H1 (cell line): Measurements from ENCODE around the gene VWA2. TPM values are rescaled to one million over a fixed set of nuclear protein-coding genes. Genes with fewer than 3 reads are reported as not detected.

Source experiments
- CTCF ChIA-PET: fragments of 300-600 bp; sonication (Branson Sonifier 250); formaldehyde crosslinking; loops from one replicate; lab custom pipeline; 2021; ENCODE audit not compliant: partially characterized antibody; lab: Charles Lee
- POLR2A ChIA-PET: fragments of 300-600 bp; sonication (Branson Sonifier 250); formaldehyde crosslinking; loops from one replicate; lab custom pipeline; 2021; ENCODE audit warnings: inconsistent platforms; ENCODE audit not compliant: partially characterized antibody; lab: Charles Lee
- DNase-seq, 2 experiments: peaks; one replicate each; pipeline versions ENCODE4 v3.0.0 to v3.0.0-alpha.2; 2010 to 2022; ENCODE audit warnings: low spot score in 2 of 2, low read depth in 1 of 2, mixed read lengths in 1 of 2
- FAIRE-seq: peaks from 2 replicates; lab custom pipeline; 2011; peaks lifted over from hg19 to GRCh38; lab: Jason Lieb, UNC
- H2AFZ ChIP-seq: 2 replicates; pipeline ENCODE4 v1.8.1; 2012; ENCODE audit warnings: low read length, inconsistent platforms
- H2AK5ac ChIP-seq: 2 replicates; pipeline ENCODE4 v1.6.1; 2013; ENCODE audit warnings: low read depth, low read length
- H2BK120ac ChIP-seq: replicated peaks from 2 replicates; pipeline ENCODE3; 2013; ENCODE audit warnings: low read depth, low read length, inconsistent platforms
- H2BK12ac ChIP-seq: 2 replicates; pipeline ENCODE4 v1.6.1; 2013; ENCODE audit warnings: low read depth, low read length
- H2BK15ac ChIP-seq: 2 replicates; pipeline ENCODE4 v1.6.1; 2013; ENCODE audit warnings: low read length
- H2BK20ac ChIP-seq: 2 replicates; pipeline ENCODE4 v1.6.1; 2013; ENCODE audit warnings: low read length
- H2BK5ac ChIP-seq: 2 replicates; pipeline ENCODE4 v1.6.1; 2013; ENCODE audit warnings: low read depth, low read length
- H3K14ac ChIP-seq: 2 replicates; pipeline ENCODE4 v1.6.1; 2013; ENCODE audit warnings: inconsistent platforms; ENCODE audit not compliant: insufficient read length
- H3K18ac ChIP-seq: 2 replicates; pipeline ENCODE4 v1.6.1; 2013; ENCODE audit warnings: low read length; ENCODE audit errors: extremely low read depth
- H3K23ac ChIP-seq: 2 replicates; pipeline ENCODE4 v1.6.1; 2013; ENCODE audit warnings: inconsistent platforms; ENCODE audit not compliant: insufficient read length
- H3K23me2 ChIP-seq: 2 replicates; pipeline ENCODE4 v1.6.1; 2013; ENCODE audit warnings: low read depth, low read length
- H3K27ac ChIP-seq: 2 replicates; pipeline ENCODE4 v1.6.1; 2011; ENCODE audit warnings: low read depth, low read length, inconsistent platforms
- H3K27me3 ChIP-seq, 4 experiments: replicated peaks in 1 of 4; 1 replicate in 1 of 4; 2 replicates in 3 of 4; pipeline versions ENCODE4 v1.6.1 to v1.8.1; 2011 to 2013; ENCODE audit warnings: low read length in 3 of 4, mild to moderate bottlenecking in 3 of 4, inconsistent platforms in 2 of 4, mixed read lengths in 2 of 4, moderate library complexity in 1 of 4; ENCODE audit not compliant: control insufficient read depth in 3 of 4, insufficient read depth in 3 of 4; ENCODE audit errors: extremely low read depth in 1 of 4
- H3K36me3 ChIP-seq, 4 experiments: 2 replicates each; pipeline versions ENCODE4 v1.6.1 to v1.8.1; 2011 to 2013; ENCODE audit warnings: mild to moderate bottlenecking in 4 of 4, low read length in 3 of 4, moderate library complexity in 2 of 4, control low read depth in 1 of 4, inconsistent platforms in 1 of 4; ENCODE audit not compliant: insufficient read depth in 4 of 4, control insufficient read depth in 2 of 4
- H3K4ac ChIP-seq: replicated peaks from 2 replicates; pipeline ENCODE3; 2013; ENCODE audit warnings: low read length, low read depth, mixed read lengths, inconsistent platforms; ENCODE audit not compliant: insufficient read length
- H3K4me1 ChIP-seq, 4 experiments: replicated peaks in 1 of 4; 1 replicate in 1 of 4; 2 replicates in 3 of 4; pipeline versions ENCODE4 v1.6.1 to v1.8.1; 2011 to 2013; ENCODE audit warnings: low read length in 3 of 4, inconsistent platforms in 2 of 4, mixed read lengths in 1 of 4; ENCODE audit not compliant: insufficient read depth in 4 of 4, control insufficient read depth in 3 of 4
- H3K4me2 ChIP-seq, 2 experiments: 2 replicates each; pipeline versions ENCODE4 v1.6.1 to v1.8.1; 2011 to 2013; ENCODE audit warnings: low read depth in 2 of 2, low read length in 2 of 2, control low read depth in 1 of 2, inconsistent platforms in 1 of 2, mild to moderate bottlenecking in 1 of 2; ENCODE audit not compliant: insufficient read depth in 1 of 2
- H3K4me3 ChIP-seq, 4 experiments: fragments of 200-600, 300-600 bp in 1 of 4; sonication (generic), shearing (Covaris generic), sonication (Bioruptor Twin) in 1 of 4; 2 replicates each; pipeline versions ENCODE4 v1.5.1 to v1.8.1; 2011 to 2016; ENCODE audit warnings: low read length in 4 of 4, low read depth in 3 of 4, control low read depth in 2 of 4, inconsistent platforms in 2 of 4, mild to moderate bottlenecking in 2 of 4, mixed read lengths in 1 of 4, moderate library complexity in 1 of 4; ENCODE audit not compliant: insufficient read depth in 2 of 4; ENCODE audit errors: extremely low read depth in 1 of 4
- H3K56ac ChIP-seq: replicated peaks from 2 replicates; pipeline ENCODE3; 2013; ENCODE audit warnings: low read depth, mild to moderate bottlenecking, mixed read lengths, low read length, inconsistent platforms; ENCODE audit not compliant: insufficient read length
- H3K79me1 ChIP-seq: 2 replicates; pipeline ENCODE4 v1.6.1; 2013; ENCODE audit warnings: low read depth, low read length, control low read depth
- H3K79me2 ChIP-seq, 2 experiments: 2 replicates each; pipeline versions ENCODE4 v1.6.1 to v1.8.1; 2012 to 2013; ENCODE audit warnings: low read length in 2 of 2, mild to moderate bottlenecking in 2 of 2, inconsistent platforms in 1 of 2; ENCODE audit not compliant: insufficient read depth in 2 of 2, control insufficient read depth in 1 of 2
- H3K9ac ChIP-seq, 4 experiments: replicated peaks in 1 of 4; 1 replicate in 1 of 4; 2 replicates in 3 of 4; pipeline versions ENCODE4 v1.6.1 to v1.8.1; 2011 to 2013; ENCODE audit warnings: low read depth in 3 of 4, low read length in 3 of 4, control low read depth in 2 of 4, mild to moderate bottlenecking in 2 of 4, moderate library complexity in 2 of 4, inconsistent platforms in 1 of 4; ENCODE audit errors: extremely low read depth in 1 of 4
- H3K9me3 ChIP-seq, 2 experiments: 2 replicates each; pipeline versions ENCODE4 v1.6.1 to v1.8.1; 2012 to 2013; ENCODE audit warnings: mild to moderate bottlenecking in 2 of 2, moderate library complexity in 2 of 2, control low read depth in 1 of 2, inconsistent platforms in 1 of 2, low read depth in 1 of 2, low read length in 1 of 2, mixed read lengths in 1 of 2; ENCODE audit not compliant: insufficient read depth in 2 of 2
- H4K20me1 ChIP-seq, 2 experiments: replicated peaks in 1 of 2; 2 replicates each; pipeline versions ENCODE3 to v1.8.1; 2011 to 2013; ENCODE audit warnings: inconsistent platforms in 2 of 2, low read length in 2 of 2, mild to moderate bottlenecking in 1 of 2; ENCODE audit not compliant: insufficient read depth in 2 of 2, control insufficient read depth in 1 of 2
- H4K5ac ChIP-seq: 2 replicates; pipeline ENCODE4 v1.6.1; 2013; ENCODE audit warnings: low read length, low read depth, mixed read lengths, inconsistent platforms; ENCODE audit not compliant: insufficient read length
- H4K8ac ChIP-seq: 2 replicates; pipeline ENCODE4 v1.8.0; 2013; ENCODE audit warnings: mild to moderate bottlenecking, moderate library complexity, low read length, inconsistent platforms; ENCODE audit not compliant: insufficient read depth; ENCODE audit errors: extremely low read depth
- H4K91ac ChIP-seq: replicated peaks from 2 replicates; pipeline ENCODE3; 2013; ENCODE audit warnings: low read length, mixed read lengths, inconsistent platforms; ENCODE audit not compliant: insufficient read length
- BRCA1 ChIP-seq: IDR thresholded peaks from 2 replicates; pipeline ENCODE4 v1.6.1; 2012; ENCODE audit warnings: low read depth, low read length, improper control_type of control experiment
- CBX8 ChIP-seq: fragments of 300-800, 300-1000 bp; sonication (generic); IDR thresholded peaks from 2 replicates; pipeline ENCODE4 v1.7.1; 2016; ENCODE audit warnings: low read depth, low read length, borderline replicate concordance
- CHD1 ChIP-seq: IDR thresholded peaks from 2 replicates; pipeline ENCODE4 v1.6.1; 2012; ENCODE audit warnings: low read depth, low read length, improper control_type of control experiment
- CREB1 ChIP-seq: IDR thresholded peaks from 2 replicates; pipeline ENCODE4 v1.6.1; 2012; ENCODE audit warnings: inconsistent platforms
- EP300 ChIP-seq, 2 experiments: IDR thresholded peaks; 1 replicate in 1 of 2; 2 replicates in 1 of 2; pipeline ENCODE4 v1.6.1; 2011 to 2012; ENCODE audit warnings: low read depth in 2 of 2, low read length in 2 of 2, mild to moderate bottlenecking in 2 of 2, borderline replicate concordance in 1 of 2, inconsistent platforms in 1 of 2, moderate library complexity in 1 of 2
- KDM4A ChIP-seq: IDR thresholded peaks from one replicate; pipeline ENCODE4 v1.7.1; 2012; ENCODE audit warnings: low read depth, mild to moderate bottlenecking, moderate library complexity, low read length, inconsistent platforms; ENCODE audit not compliant: severe bottlenecking
- MAFK ChIP-seq: IDR thresholded peaks from 2 replicates; pipeline ENCODE4 v1.6.1; 2012; ENCODE audit warnings: low read depth, mild to moderate bottlenecking, improper control_type of control experiment, low read length
- RXRA ChIP-seq: IDR thresholded peaks from 2 replicates; pipeline ENCODE4 v1.6.1; 2011; ENCODE audit warnings: low read depth, mild to moderate bottlenecking, low read length, moderate library complexity; ENCODE audit not compliant: insufficient read depth
- SIN3A ChIP-seq, 2 experiments: IDR thresholded peaks in 1 of 2; conservative IDR thresholded peaks in 1 of 2; 2 replicates each; pipeline ENCODE4 v1.6.1; 2011 to 2012; ENCODE audit warnings: low read length in 2 of 2, improper control_type of control experiment in 1 of 2, low read depth in 1 of 2, mild to moderate bottlenecking in 1 of 2
- SIRT6 ChIP-seq: IDR thresholded peaks from one replicate; pipeline ENCODE4 v1.7.1; 2012; ENCODE audit warnings: low read length, inconsistent platforms
- SRF ChIP-seq: IDR thresholded peaks from 2 replicates; pipeline ENCODE4 v1.6.1; 2011; ENCODE audit warnings: mild to moderate bottlenecking, low read depth, low read length, moderate library complexity
- TAF7 ChIP-seq: optimal IDR thresholded peaks from 2 replicates; pipeline ENCODE3; 2011; ENCODE audit warnings: low read depth, mild to moderate bottlenecking, inconsistent platforms, low read length, moderate library complexity, borderline replicate concordance
- TEAD4 ChIP-seq: IDR thresholded peaks from 2 replicates; pipeline ENCODE4 v1.6.1; 2012; ENCODE audit warnings: low read depth, low read length, inconsistent platforms, mixed read lengths
- WGBS, 2 experiments: shearing (Covaris generic) in 1 of 2; methylation state at CpG; one replicate each; pipeline versions ENCODE4 v1.1.6 to v1.1.7; 2013 to 2015; ENCODE audit warnings: low lambda C conversion rate in 2 of 2, mixed read lengths in 2 of 2, inconsistent platforms in 1 of 2, low coverage in 1 of 2, missing lambda C conversion rate in 1 of 2; ENCODE audit not compliant: insufficient replicate concordance in 2 of 2, insufficient coverage in 1 of 2, insufficient read length in 1 of 2; ENCODE audit errors: extremely low coverage in 1 of 2, missing lambda C conversion rate in 1 of 2; 5-methylcytosine and 5-hydroxymethylcytosine counted together
- polyA plus RNA-seq, 7 experiments: library from polyadenylated mRNA; depleted of rRNA in 3 of 7; stranded (reverse) in 5 of 7; unstranded in 2 of 7; fragments of >200 nt in 5 of 7; fragments of 200-250 nt in 2 of 7; gene quantifications; 1 replicate in 5 of 7; 2 replicates in 1 of 7; 4 replicates in 1 of 7; pipeline versions ENCODE4 v1.2.1 to v1.2.3, GENCODE V29; 2011 to 2013; ENCODE audit warnings: missing spikeins in 2 of 7, mixed read lengths in 2 of 7
- total RNA-seq: library from RNA; stranded (reverse); fragmentation: NEBNext Ultra II Directional; extraction: Animal tissue kit (Norgen Biotek cat#: 25700); gene quantifications from 2 replicates; pipeline ENCODE4 v1.2.1, GENCODE V29; 2021
- TF ChIP-seq, protein P1 (sequence below): IDR thresholded peaks from 2 replicates; pipeline ENCODE4 v1.6.1; 2012; ENCODE audit warnings: inconsistent platforms

Gene VWA2
- total and polyA plus RNA-seq, 2 of the 8 experiments (the other 6 are each of a cell fraction or from before 2014, with no cell fraction given) = 2.8 to 2.9 TPM

GRCh38 chr10:114323023-114323422, 84.0 kb downstream of the VWA2 start:
- no peak overlapping the region for H3K9ac ChIP-seq
- H4K20me1 ChIP-seq = no peaks in the 10 kb centered on the region
- H3K23me2 ChIP-seq = 0 out of 2 replicates have a peak, but pooled peaks cover 2% of the 10 kb centered on the region
- H3K36me3 ChIP-seq = no peaks in the 10 kb centered on the region
- no peak overlapping the region for H3K4me2 ChIP-seq
- no peak overlapping the region for H3K14ac ChIP-seq
- FAIRE-seq (no peak), DNase-seq (no peak)
- H2BK120ac ChIP-seq = no peak overlapping the region
- no peak overlapping the region for H2BK12ac ChIP-seq
- no peak overlapping the region for H3K23ac ChIP-seq
- peaks cover 0 to 8% (median 5%) of the 10 kb centered on the region in 4 experiments; a peak in 5 of 7 replicates for H3K4me1 ChIP-seq
- H3K56ac ChIP-seq = no peak overlapping the region
- 88% methylated on average over 5 of the region's 5 CpGs; no CpG with 5 or more reads in 1 of the 2 experiments for WGBS, 2 experiments
- no peak overlapping the region for H2AK5ac ChIP-seq
- no peaks in the 10 kb centered on the region for H3K79me1 ChIP-seq
- no peak overlapping the region for H4K91ac ChIP-seq
- no peak overlapping the region for H2BK20ac ChIP-seq
- ChIA-PET POLR2A (no interaction called here), CTCF (interaction anchor here (0.8 to 1.9 kb wide), 9 partner anchors 10 to 381 kb away, joined by 3 to 8 read pairs (median 4); no protein-coding TSS in a partner anchor)
- H4K5ac ChIP-seq = no peak overlapping the region
- H3K18ac ChIP-seq = no peak overlapping the region
- no peak overlapping the region for H3K4me3 ChIP-seq
- H3K79me2 ChIP-seq = no peaks in the 10 kb centered on the region
- H3K4ac ChIP-seq = no peak overlapping the region
- no peak overlapping the region for H2AFZ ChIP-seq
- no peaks in the 10 kb centered on the region for H3K9me3 ChIP-seq
- H4K8ac ChIP-seq = no peak overlapping the region
- H2BK15ac ChIP-seq = no peak overlapping the region
- no peak overlapping the region for H3K27ac ChIP-seq
- H3K27me3 ChIP-seq = 0 out of 7 replicates have a peak, but pooled peaks cover 0 to 2% (median 0%) of the 10 kb centered on the region in 4 experiments
- no peak overlapping the region for H2BK5ac ChIP-seq
- TF ChIP-seq BRCA1 (no peak), TAF7 (no peak), EP300 (IDR thresholded peaks at IDR 0.05; ENCODE audit: borderline replicate concordance in 1 of 2, low read depth in 2 of 2, low read length in 2 of 2) (no peak), KDM4A (no peak), TEAD4 (no peak), RXRA (no peak), MAFK (no peak), CREB1 (no peak), SRF (no peak), SIRT6 (no peak), CBX8 (no peak), SIN3A (conservative IDR thresholded peaks at IDR 0.05 in 1 of 2, IDR thresholded peaks at IDR 0.05 in 1 of 2; ENCODE audit: low read depth in 1 of 2, low read length in 2 of 2) (no peak), CHD1 (no peak)
- TF ChIP-seq, protein P1, sequence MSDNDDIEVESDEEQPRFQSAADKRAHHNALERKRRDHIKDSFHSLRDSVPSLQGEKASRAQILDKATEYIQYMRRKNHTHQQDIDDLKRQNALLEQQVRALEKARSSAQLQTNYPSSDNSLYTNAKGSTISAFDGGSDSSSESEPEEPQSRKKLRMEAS = no peak
